ENCODE results near the gene PNLIPRP3.
A peak's percentile ranks its signal among the peaks of the same experiment; 100 is the strongest.
"Not testable (repeated sequence)": the region's sequence is repeated elsewhere in the genome, so short reads cannot be mapped to it uniquely, and the experiment has no call there.

The PNLIPRP3 gene

DNA sequence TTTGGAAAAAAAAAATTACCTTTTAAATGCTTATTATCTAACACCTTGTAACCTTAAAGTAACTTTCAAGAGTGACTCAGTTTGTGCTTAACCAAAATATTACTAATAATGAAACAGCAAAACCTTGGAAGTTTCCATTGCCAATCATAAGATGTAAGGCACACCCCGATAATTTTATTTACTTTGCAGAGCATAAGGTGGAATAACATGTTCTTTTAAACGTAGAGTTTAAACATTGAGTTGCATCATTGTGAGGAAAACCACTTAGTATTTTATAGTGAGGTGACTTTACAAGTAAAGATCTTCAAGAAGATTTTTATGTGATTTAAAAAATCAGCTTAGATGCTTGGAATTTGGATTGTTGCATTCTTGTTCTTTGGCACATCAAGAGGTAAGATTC is at the start of gene PNLIPRP3:
Gene PNLIPRP3 (plus strand): TSS at position 177 of the 400 bp plus-strand sequence. CDS start 166 bp downstream, at position 343.
- DNase-seq = no peak

DNA sequence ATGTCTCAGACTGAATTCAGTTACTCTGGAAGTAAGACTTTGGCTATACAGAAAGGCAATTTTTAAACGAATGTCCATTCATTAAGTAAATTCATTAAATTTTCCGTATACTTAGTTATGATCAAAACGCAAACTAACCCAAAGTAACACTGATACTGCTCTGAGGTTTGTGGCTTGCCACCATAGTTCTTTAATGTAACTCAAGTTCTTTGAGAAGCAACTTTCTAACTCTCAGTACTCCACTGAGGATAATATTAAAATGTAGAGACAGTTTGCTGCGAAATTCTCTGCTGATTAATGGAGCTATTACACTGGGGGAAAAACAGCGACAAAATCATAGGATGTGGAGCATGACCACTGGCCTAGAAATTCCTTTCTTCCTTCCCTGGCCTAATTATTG is 45.4 kb upstream of the PNLIPRP3 start:
- DNase-seq = no peak

- DNase-seq = no peak
Measured at GRCh38 chr10:116385311-116385710, 42.3 kb upstream of the PNLIPRP3 start.

GRCh38 chr10:116385994-116386809 is 41.4 kb upstream of the PNLIPRP3 start:
- DNase-seq = peak in 1 of 2 experiments; percentile 29

GRCh38 chr10:116393246-116393831 is 34.3 kb upstream of the PNLIPRP3 start:
- DNase-seq = not testable (repeated sequence)

DNA sequence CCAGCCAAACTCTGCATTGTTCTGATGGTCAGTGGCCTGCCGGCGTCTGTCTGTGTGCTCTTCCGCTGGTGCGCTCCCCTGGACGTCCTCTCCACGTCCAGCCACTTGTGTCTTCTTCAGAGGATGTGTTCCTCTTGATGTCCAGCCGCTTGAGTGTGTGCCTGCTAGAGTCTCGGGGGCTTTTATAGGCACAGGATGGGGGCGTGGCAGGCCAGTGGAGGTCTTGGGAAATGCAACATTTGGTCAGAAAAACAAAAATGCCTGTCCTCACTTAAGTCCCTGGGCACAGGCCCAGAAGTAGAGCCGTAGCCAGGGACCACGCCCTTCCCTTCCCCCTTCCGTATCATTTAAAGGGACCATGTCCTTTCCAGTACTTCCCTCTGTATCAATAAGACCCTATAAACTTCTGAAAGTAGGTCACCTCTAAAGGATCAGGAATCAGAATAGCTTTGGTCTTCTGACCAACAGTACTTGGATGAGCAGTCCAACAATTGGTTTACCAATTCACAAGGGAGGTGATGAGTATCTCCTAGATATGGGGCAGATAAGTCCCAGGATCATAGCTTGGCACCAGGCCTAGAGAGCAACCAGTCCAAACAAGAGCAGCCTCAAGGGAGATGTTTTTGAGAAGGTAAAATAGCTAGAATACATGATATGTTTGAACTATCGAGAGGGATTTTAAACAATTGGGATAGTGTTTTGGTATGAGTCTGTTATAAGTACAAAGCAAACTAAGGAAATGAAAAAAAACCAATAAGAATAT is 32.2 kb upstream of the PNLIPRP3 start:
- no peak for DNase-seq

GRCh38 chr10:116398224-116398623 is 29.4 kb upstream of the PNLIPRP3 start:
- no peak for DNase-seq

GRCh38 chr10:116402858-116403257 is 24.8 kb upstream of the PNLIPRP3 start:
- no peak for DNase-seq

- no peak for DNase-seq
Measured at GRCh38 chr10:116403740-116404250, 23.9 kb upstream of the PNLIPRP3 start.

DNA sequence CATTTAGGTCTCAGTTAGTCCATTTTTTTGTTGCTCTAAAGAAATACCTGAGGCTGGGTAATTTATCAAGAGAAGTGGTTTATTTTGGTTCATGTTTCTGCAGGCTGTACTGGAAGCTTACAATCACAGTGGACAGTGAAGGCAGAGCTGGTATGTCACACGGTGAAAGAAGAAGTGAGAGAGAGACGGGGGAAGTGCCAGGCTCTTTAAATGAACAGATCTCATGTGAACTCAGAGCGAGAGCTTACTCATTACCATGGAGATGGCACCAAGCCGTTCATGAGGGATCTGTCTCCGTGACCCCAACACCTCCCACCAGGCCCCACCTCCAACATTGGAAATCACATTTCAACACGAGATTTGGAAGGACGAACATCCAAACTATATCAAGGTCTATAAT is 18.9 kb upstream of the PNLIPRP3 start:
- no peak for DNase-seq

GRCh38 chr10:116410351-116410750 is 17.3 kb upstream of the PNLIPRP3 start:
- DNase-seq = no peak

DNA sequence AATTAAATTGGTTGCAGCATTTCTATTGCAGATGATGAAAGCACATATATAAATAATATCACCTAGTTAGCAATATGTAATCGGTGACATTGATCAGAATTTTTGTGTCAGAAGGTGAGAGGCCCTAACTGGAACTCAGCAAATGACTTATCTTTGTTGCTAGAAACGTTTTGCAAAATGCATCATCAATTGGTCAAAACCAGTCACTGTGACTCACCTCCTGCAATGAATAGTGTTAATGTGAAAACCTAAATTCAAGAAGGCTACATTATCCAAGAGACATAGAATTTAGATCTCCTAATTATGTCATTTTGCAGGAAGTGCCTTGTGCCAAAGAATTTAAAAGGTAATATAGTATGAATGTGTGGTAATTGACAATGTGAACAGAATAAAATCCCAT is 9.8 kb upstream of the PNLIPRP3 start:
- DNase-seq = no peak

DNA sequence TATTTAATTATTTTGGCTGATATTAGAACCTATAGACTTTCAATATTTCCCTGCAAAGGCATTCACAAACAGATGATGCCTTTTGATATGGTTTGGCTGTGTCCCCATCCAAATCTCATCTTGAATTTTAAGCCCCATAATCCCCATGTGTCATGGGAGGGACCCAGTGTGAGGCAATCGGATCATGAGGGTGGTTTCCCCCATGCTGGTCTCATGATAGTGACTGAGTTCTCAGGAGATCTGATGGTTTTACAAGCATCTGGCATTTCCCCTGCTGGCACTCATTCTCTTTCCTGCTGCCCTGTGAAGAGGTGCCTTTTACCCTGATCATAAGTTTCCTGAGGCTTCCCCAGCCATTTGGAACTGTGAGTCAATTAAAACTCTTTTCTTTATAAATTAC is 9.3 kb upstream of the PNLIPRP3 start:
- DNase-seq = no peak

GRCh38 chr10:116421815-116422214 is 5.8 kb upstream of the PNLIPRP3 start:
- DNase-seq = no peak

- no peak for DNase-seq
Measured at GRCh38 chr10:116429288-116429977, 1.8 kb downstream of the PNLIPRP3 start.

DNA sequence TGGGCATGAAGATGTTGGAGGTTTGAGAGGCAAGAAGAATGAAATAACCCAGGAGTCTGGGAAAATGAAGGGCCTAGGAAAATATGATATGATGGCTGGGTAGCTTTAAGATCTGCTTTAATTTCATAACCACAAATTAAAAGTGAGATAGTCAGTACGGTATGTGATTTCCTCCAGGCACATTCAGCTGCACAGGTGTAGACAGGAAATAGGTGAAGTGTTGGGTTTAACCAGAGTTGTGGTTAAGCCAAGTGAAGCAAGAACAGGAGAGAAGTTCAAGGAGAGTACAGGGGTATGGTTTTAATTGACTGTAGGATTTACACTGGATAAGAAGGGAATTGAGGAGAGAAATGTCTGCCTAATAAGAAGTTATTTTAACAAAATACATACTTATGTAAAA is 2.6 kb downstream of the PNLIPRP3 start:
- no peak for DNase-seq

DNA sequence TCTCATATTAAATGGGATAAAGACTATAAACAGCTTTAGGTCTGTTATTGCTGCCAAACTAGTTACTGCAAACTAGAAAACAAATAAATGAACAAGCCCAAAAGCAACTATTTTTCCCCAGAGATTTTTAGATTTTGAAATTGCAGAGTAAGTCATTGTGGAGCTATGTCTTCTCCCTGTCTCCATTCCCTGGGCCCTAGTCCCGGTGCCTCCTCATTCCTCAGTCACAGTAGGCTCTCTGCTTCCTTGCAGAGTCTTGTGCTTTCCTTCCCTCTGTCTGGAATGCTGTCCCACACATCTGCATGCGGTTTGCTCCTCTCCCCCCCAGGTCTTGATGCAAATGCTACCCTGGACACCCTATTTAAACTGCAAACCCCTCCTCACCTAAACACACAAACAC is 4.0 kb downstream of the PNLIPRP3 start:
- DNase-seq = no peak

DNA sequence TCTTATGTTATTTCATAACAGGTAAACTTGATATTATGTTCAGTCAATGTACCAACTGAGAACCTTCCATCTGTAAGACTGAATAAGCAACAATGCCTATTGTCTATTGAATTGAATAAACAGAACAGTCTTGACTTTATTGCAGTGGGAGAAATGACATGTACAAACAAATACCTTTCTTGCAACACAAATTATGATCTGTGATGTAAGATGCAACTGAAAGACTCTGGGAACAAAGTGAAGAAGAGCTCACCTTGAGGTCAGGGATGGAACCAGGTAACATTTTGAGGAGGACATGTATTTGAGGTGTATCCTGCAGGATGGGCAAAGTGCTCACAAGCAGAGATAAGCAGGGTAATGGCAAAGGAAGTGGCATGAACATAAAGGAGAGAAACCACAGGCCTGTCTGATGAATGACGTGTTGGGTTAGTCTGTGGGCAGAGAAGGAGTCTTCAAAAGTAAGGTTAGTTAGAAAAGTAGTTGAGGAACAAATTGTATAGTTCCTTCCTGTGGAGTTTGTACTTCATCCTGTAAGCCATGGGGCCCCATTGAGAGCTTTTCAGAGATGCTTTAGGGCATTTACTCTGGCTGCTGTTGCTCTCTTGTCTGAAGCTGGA is 9.5 kb downstream of the PNLIPRP3 start:
- DNase-seq = no peak

DNA sequence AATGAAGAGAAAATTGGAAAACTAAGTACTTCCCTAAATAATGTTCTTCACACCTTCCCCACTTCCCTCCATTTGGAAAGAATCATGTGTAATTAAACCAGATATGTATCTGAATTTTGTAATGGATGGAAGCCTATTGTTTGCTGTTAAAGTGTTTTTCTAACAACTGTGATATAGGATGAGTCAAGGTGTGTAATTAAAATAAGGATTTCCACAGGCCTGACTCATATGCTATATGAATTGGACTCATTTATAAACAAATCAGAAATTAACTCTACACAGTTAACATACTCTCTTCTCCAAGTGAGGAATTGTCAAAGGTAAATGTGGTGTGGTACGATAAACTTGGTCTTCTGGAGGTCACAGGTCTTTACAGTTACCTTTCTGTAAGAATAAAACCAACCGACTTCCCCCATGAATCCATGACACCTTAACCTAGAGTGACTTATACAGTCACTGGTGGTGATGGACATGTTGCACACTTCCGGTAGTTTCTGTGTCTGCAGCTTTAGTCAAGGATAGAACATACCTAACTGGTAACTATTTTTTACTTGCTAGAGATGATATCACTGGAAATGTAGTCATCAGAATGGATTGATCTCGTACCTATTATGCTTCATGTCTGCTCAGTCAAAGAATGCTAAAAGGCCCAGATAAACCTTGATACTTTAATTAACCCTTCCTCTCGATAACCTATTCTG is 12.8 kb downstream of the PNLIPRP3 start:
- no peak for DNase-seq

- peak in 1 of 2 experiments; percentile 4 for DNase-seq
Measured at GRCh38 chr10:116444527-116445142, 17.0 kb downstream of the PNLIPRP3 start.

DNA sequence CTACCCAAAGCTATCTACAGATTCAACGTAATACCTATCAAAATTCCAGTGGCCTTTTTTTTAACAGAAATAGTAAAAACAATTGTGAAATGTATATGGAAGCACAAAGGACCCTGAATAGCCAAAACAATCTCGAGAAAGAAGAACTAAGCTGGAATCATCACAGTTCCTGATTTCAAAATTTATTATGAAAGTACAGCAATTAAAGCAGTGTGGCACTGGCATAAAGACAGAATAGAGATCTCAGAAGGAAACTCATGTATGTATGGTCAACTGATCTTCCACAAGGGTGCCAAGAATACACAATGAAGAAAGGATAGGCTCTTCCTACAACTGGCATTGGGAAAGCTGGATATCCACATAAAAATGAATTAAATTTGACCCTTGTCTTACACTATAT is 23.2 kb downstream of the PNLIPRP3 start:
- DNase-seq = no peak
